ENCODE results near the gene MTHFD2L. TPM values are rescaled to one million over a fixed set of nuclear protein-coding genes. Genes with fewer than 3 reads are reported as not detected.

Gene MTHFD2L
- total and polyA plus RNA-seq, 9 of the 15 experiments (the other 6 are each of a cell fraction or from before 2014, with no cell fraction given) = 10.0 to 39.0 (median 26.0) TPM

GRCh38 chr4:74133786-74134499 lies 24.0 kb upstream of the MTHFD2L start (continued):
- TF ChIP-seq IRF1 (CRISPR knock-in tag; IDR thresholded peaks at IDR 0.05; ENCODE audit: borderline replicate concordance) (no peak), SP1 (CRISPR knock-in tag; IDR thresholded peaks at IDR 0.05) (0 out of 2 replicates have a peak, but pooled peaks have one; percentile 34), FOXK2 (conservative IDR thresholded peaks at IDR 0.05 in 1 of 2, IDR thresholded peaks at IDR 0.05 in 1 of 2; ENCODE audit: low read depth in 2 of 2) (no peak), MYC (IDR thresholded peaks at IDR 0.05; ENCODE audit: low read depth, low read length) (0 out of 2 replicates have a peak, but pooled peaks have one; percentile 43), MYC (CRISPR knock-in tag; IDR thresholded peaks at IDR 0.05; ENCODE audit: borderline replicate concordance, low read depth) (no peak), POLR2AphosphoS5 (IDR thresholded peaks at IDR 0.05; ENCODE audit: control insufficient read depth, insufficient read depth, low read depth, low read length) (no peak)

DNA sequence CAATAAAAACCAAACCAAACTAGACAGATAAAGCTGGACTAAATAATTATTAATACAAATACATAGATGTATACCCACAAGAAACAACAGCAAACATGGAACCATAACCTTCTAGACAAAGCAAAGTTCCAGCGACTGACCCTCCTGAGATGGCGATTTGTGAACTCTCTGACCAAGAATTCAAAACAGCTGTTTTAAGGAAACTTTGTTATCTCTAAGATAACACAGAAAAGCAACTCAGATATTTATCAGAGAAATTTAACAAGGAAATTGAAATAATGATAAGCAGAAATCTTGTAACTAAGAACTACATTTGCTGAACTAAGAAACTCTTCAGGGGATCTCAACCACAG lies 23.4 kb upstream of the MTHFD2L start:
- CTCF ChIA-PET (ENCODE audit: low intra/inter-chr PET ratio) = interaction anchor here (0.7 to 2.1 kb wide), 7 partner anchors 15 to 823 kb away, joined by 3 to 15 read pairs (median 3); no protein-coding TSS in a partner anchor
- Histone ChIP-seq H3K36me3 (ENCODE audit: control insufficient read depth, insufficient read depth, low read length) (no peaks in the 10 kb centered on the region), H3K79me2 (ENCODE audit: control insufficient read depth, insufficient read depth, low read length) (no peaks in the 10 kb centered on the region), H4K20me1 (replicated peaks; ENCODE audit: control insufficient read depth, insufficient read depth, low read length) (no peaks in the 10 kb centered on the region), H3K4me2 (ENCODE audit: insufficient read depth, low read length) (no peak overlapping the region), H3K4me1 (replicated peaks in 1 of 2; ENCODE audit: control insufficient read depth in 2 of 2, insufficient read depth in 2 of 2, low read length in 2 of 2) (peaks cover 0 to 7% of the 10 kb centered on the region in 2 experiments; a peak in 2 of 5 replicates), H2AFZ (ENCODE audit: low read depth, low read length) (peak overlapping the region; percentile 70; the same call in 1 of the 2 replicates), H3K4me3 (no peak overlapping the region), H3K27me3 (ENCODE audit: control insufficient read depth in 2 of 2, insufficient read depth in 2 of 2, low read length in 2 of 2) (no peaks in the 10 kb centered on the region), H3K9ac (ENCODE audit: insufficient read depth in 1 of 2, low read depth in 2 of 2, low read length in 2 of 2) (no peak overlapping the region), H3K9me3 (replicated peaks; ENCODE audit: control insufficient read depth, insufficient read depth, low read depth, low read length) (no peaks in the 10 kb centered on the region; the same call in none of the 2 replicates), H3K27ac (ENCODE audit: extremely low read depth, low read depth, low read length) (no peak overlapping the region), H3K9me1 (ENCODE audit: control insufficient read depth, insufficient read depth, low read length) (no peaks in the 10 kb centered on the region)
- in situ Hi-C loops (cut with MboI) = loop anchor here (5.0 to 25.0 kb wide), 3 partner anchors 260 to 822 kb away; no protein-coding TSS in a partner anchor
- no TSS peak for BruUV-seq (replicated peaks)
- DNase-seq (ENCODE audit: extremely low read depth in 1 of 4, low spot score in 3 of 4) (no peak), FAIRE-seq (no peak), ATAC-seq (no peak)
- intact Hi-C loops (cut with micrococcal nuclease) = loop anchor here (1.0 to 5.0 kb wide), 9 partner anchors 35 to 794 kb away; partner anchors contain the start of genes CXCL1 and CXCL2
- WGBS (ENCODE audit: insufficient coverage, low coverage, missing lambda C conversion rate) = 56% methylated on average over 2 of the region's 2 CpGs
- POLR2A ChIA-PET = interaction anchor here (0.7 to 1.0 kb wide), 4 partner anchors 34 to 482 kb away, joined by 3 to 4 read pairs (median 3); no protein-coding TSS in a partner anchor
- TF ChIP-seq HNRNPLL (IDR thresholded peaks at IDR 0.05; ENCODE audit: low read depth, low read length, poor library complexity, severe bottlenecking) (no peak), POLR2G (IDR thresholded peaks at IDR 0.05; ENCODE audit: low read depth, low read length) (no peak), PML (IDR thresholded peaks at IDR 0.05; ENCODE audit: low read length) (no peak), DACH1 (IDR thresholded peaks at IDR 0.05; ENCODE audit: partially characterized antibody) (peak; percentile 49), FOXJ2 (tag; IDR thresholded peaks at IDR 0.05) (peak; percentile 36; the same call in 1 of the 2 replicates), GATA2 (CRISPR knock-in tag; IDR thresholded peaks at IDR 0.05) (no peak), PTRF (tag; IDR thresholded peaks at IDR 0.05) (no peak), NR1H2 (CRISPR knock-in tag; IDR thresholded peaks at IDR 0.05) (no peak), BRF2 (IDR thresholded peaks at IDR 0.05; ENCODE audit: borderline replicate concordance, insufficient read depth, insufficient read length) (no peak), NR2C1 (IDR thresholded peaks at IDR 0.05) (no peak), NR2C1 (tag; IDR thresholded peaks at IDR 0.05) (no peak), ZKSCAN3 (CRISPR knock-in tag; IDR thresholded peaks at IDR 0.05) (no peak), ZNF511 (CRISPR knock-in tag; IDR thresholded peaks at IDR 0.05) (no peak)

All from K562 (cell line).